H1 (cell line): ENCODE measurements around the gene WDFY4. TPM values are rescaled to one million over a fixed set of nuclear protein-coding genes. Genes with fewer than 3 reads are reported as not detected.

Experiments used
- CTCF ChIA-PET: fragments of 300-600 bp; sonication (Branson Sonifier 250); formaldehyde crosslinking; loops from one replicate; lab custom pipeline; 2021; ENCODE audit not compliant: partially characterized antibody; lab: Charles Lee
- POLR2A ChIA-PET: fragments of 300-600 bp; sonication (Branson Sonifier 250); formaldehyde crosslinking; loops from one replicate; lab custom pipeline; 2021; ENCODE audit warnings: inconsistent platforms; ENCODE audit not compliant: partially characterized antibody; lab: Charles Lee
- DNase-seq, 2 experiments: peaks; one replicate each; pipeline versions ENCODE4 v3.0.0 to v3.0.0-alpha.2; 2010 to 2022; ENCODE audit warnings: low spot score in 2 of 2, low read depth in 1 of 2, mixed read lengths in 1 of 2
- FAIRE-seq: peaks from 2 replicates; lab custom pipeline; 2011; peaks lifted over from hg19 to GRCh38; lab: Jason Lieb, UNC
- H2AFZ ChIP-seq: 2 replicates; pipeline ENCODE4 v1.8.1; 2012; ENCODE audit warnings: low read length, inconsistent platforms
- H2AK5ac ChIP-seq: 2 replicates; pipeline ENCODE4 v1.6.1; 2013; ENCODE audit warnings: low read depth, low read length
- H2BK120ac ChIP-seq: replicated peaks from 2 replicates; pipeline ENCODE3; 2013; ENCODE audit warnings: low read depth, low read length, inconsistent platforms
- H2BK12ac ChIP-seq: 2 replicates; pipeline ENCODE4 v1.6.1; 2013; ENCODE audit warnings: low read depth, low read length
- H2BK15ac ChIP-seq: 2 replicates; pipeline ENCODE4 v1.6.1; 2013; ENCODE audit warnings: low read length
- H2BK20ac ChIP-seq: 2 replicates; pipeline ENCODE4 v1.6.1; 2013; ENCODE audit warnings: low read length
- H2BK5ac ChIP-seq: 2 replicates; pipeline ENCODE4 v1.6.1; 2013; ENCODE audit warnings: low read depth, low read length
- H3K14ac ChIP-seq: 2 replicates; pipeline ENCODE4 v1.6.1; 2013; ENCODE audit warnings: inconsistent platforms; ENCODE audit not compliant: insufficient read length
- H3K18ac ChIP-seq: 2 replicates; pipeline ENCODE4 v1.6.1; 2013; ENCODE audit warnings: low read length; ENCODE audit errors: extremely low read depth
- H3K23ac ChIP-seq: 2 replicates; pipeline ENCODE4 v1.6.1; 2013; ENCODE audit warnings: inconsistent platforms; ENCODE audit not compliant: insufficient read length
- H3K23me2 ChIP-seq: 2 replicates; pipeline ENCODE4 v1.6.1; 2013; ENCODE audit warnings: low read depth, low read length
- H3K27ac ChIP-seq: 2 replicates; pipeline ENCODE4 v1.6.1; 2011; ENCODE audit warnings: low read depth, low read length, inconsistent platforms
- H3K27me3 ChIP-seq, 4 experiments: replicated peaks in 1 of 4; 1 replicate in 1 of 4; 2 replicates in 3 of 4; pipeline versions ENCODE4 v1.6.1 to v1.8.1; 2011 to 2013; ENCODE audit warnings: low read length in 3 of 4, mild to moderate bottlenecking in 3 of 4, inconsistent platforms in 2 of 4, mixed read lengths in 2 of 4, moderate library complexity in 1 of 4; ENCODE audit not compliant: control insufficient read depth in 3 of 4, insufficient read depth in 3 of 4; ENCODE audit errors: extremely low read depth in 1 of 4
- H3K36me3 ChIP-seq, 4 experiments: 2 replicates each; pipeline versions ENCODE4 v1.6.1 to v1.8.1; 2011 to 2013; ENCODE audit warnings: mild to moderate bottlenecking in 4 of 4, low read length in 3 of 4, moderate library complexity in 2 of 4, control low read depth in 1 of 4, inconsistent platforms in 1 of 4; ENCODE audit not compliant: insufficient read depth in 4 of 4, control insufficient read depth in 2 of 4
- H3K4ac ChIP-seq: replicated peaks from 2 replicates; pipeline ENCODE3; 2013; ENCODE audit warnings: low read length, low read depth, mixed read lengths, inconsistent platforms; ENCODE audit not compliant: insufficient read length
- H3K4me1 ChIP-seq, 4 experiments: replicated peaks in 1 of 4; 1 replicate in 1 of 4; 2 replicates in 3 of 4; pipeline versions ENCODE4 v1.6.1 to v1.8.1; 2011 to 2013; ENCODE audit warnings: low read length in 3 of 4, inconsistent platforms in 2 of 4, mixed read lengths in 1 of 4; ENCODE audit not compliant: insufficient read depth in 4 of 4, control insufficient read depth in 3 of 4
- H3K4me2 ChIP-seq, 2 experiments: 2 replicates each; pipeline versions ENCODE4 v1.6.1 to v1.8.1; 2011 to 2013; ENCODE audit warnings: low read depth in 2 of 2, low read length in 2 of 2, control low read depth in 1 of 2, inconsistent platforms in 1 of 2, mild to moderate bottlenecking in 1 of 2; ENCODE audit not compliant: insufficient read depth in 1 of 2
- H3K4me3 ChIP-seq, 4 experiments: fragments of 200-600, 300-600 bp in 1 of 4; sonication (generic), shearing (Covaris generic), sonication (Bioruptor Twin) in 1 of 4; 2 replicates each; pipeline versions ENCODE4 v1.5.1 to v1.8.1; 2011 to 2016; ENCODE audit warnings: low read length in 4 of 4, low read depth in 3 of 4, control low read depth in 2 of 4, inconsistent platforms in 2 of 4, mild to moderate bottlenecking in 2 of 4, mixed read lengths in 1 of 4, moderate library complexity in 1 of 4; ENCODE audit not compliant: insufficient read depth in 2 of 4; ENCODE audit errors: extremely low read depth in 1 of 4
- H3K56ac ChIP-seq: replicated peaks from 2 replicates; pipeline ENCODE3; 2013; ENCODE audit warnings: low read depth, mild to moderate bottlenecking, mixed read lengths, low read length, inconsistent platforms; ENCODE audit not compliant: insufficient read length
- H3K79me1 ChIP-seq: 2 replicates; pipeline ENCODE4 v1.6.1; 2013; ENCODE audit warnings: low read depth, low read length, control low read depth
- H3K79me2 ChIP-seq, 2 experiments: 2 replicates each; pipeline versions ENCODE4 v1.6.1 to v1.8.1; 2012 to 2013; ENCODE audit warnings: low read length in 2 of 2, mild to moderate bottlenecking in 2 of 2, inconsistent platforms in 1 of 2; ENCODE audit not compliant: insufficient read depth in 2 of 2, control insufficient read depth in 1 of 2
- H3K9ac ChIP-seq, 4 experiments: replicated peaks in 1 of 4; 1 replicate in 1 of 4; 2 replicates in 3 of 4; pipeline versions ENCODE4 v1.6.1 to v1.8.1; 2011 to 2013; ENCODE audit warnings: low read depth in 3 of 4, low read length in 3 of 4, control low read depth in 2 of 4, mild to moderate bottlenecking in 2 of 4, moderate library complexity in 2 of 4, inconsistent platforms in 1 of 4; ENCODE audit errors: extremely low read depth in 1 of 4
- H3K9me3 ChIP-seq, 2 experiments: 2 replicates each; pipeline versions ENCODE4 v1.6.1 to v1.8.1; 2012 to 2013; ENCODE audit warnings: mild to moderate bottlenecking in 2 of 2, moderate library complexity in 2 of 2, control low read depth in 1 of 2, inconsistent platforms in 1 of 2, low read depth in 1 of 2, low read length in 1 of 2, mixed read lengths in 1 of 2; ENCODE audit not compliant: insufficient read depth in 2 of 2
- H4K20me1 ChIP-seq, 2 experiments: replicated peaks in 1 of 2; 2 replicates each; pipeline versions ENCODE3 to v1.8.1; 2011 to 2013; ENCODE audit warnings: inconsistent platforms in 2 of 2, low read length in 2 of 2, mild to moderate bottlenecking in 1 of 2; ENCODE audit not compliant: insufficient read depth in 2 of 2, control insufficient read depth in 1 of 2
- H4K5ac ChIP-seq: 2 replicates; pipeline ENCODE4 v1.6.1; 2013; ENCODE audit warnings: low read length, low read depth, mixed read lengths, inconsistent platforms; ENCODE audit not compliant: insufficient read length
- H4K8ac ChIP-seq: 2 replicates; pipeline ENCODE4 v1.8.0; 2013; ENCODE audit warnings: mild to moderate bottlenecking, moderate library complexity, low read length, inconsistent platforms; ENCODE audit not compliant: insufficient read depth; ENCODE audit errors: extremely low read depth
- H4K91ac ChIP-seq: replicated peaks from 2 replicates; pipeline ENCODE3; 2013; ENCODE audit warnings: low read length, mixed read lengths, inconsistent platforms; ENCODE audit not compliant: insufficient read length
- BRCA1 ChIP-seq: IDR thresholded peaks from 2 replicates; pipeline ENCODE4 v1.6.1; 2012; ENCODE audit warnings: low read depth, low read length, improper control_type of control experiment
- CHD1 ChIP-seq: IDR thresholded peaks from 2 replicates; pipeline ENCODE4 v1.6.1; 2012; ENCODE audit warnings: low read depth, low read length, improper control_type of control experiment
- CREB1 ChIP-seq: IDR thresholded peaks from 2 replicates; pipeline ENCODE4 v1.6.1; 2012; ENCODE audit warnings: inconsistent platforms
- CTBP2 ChIP-seq: IDR thresholded peaks from 2 replicates; pipeline ENCODE4 v1.7.0; 2011; ENCODE audit warnings: borderline replicate concordance, mild to moderate bottlenecking, moderate library complexity, mixed read lengths, low read length; ENCODE audit not compliant: insufficient read depth, insufficient read length
- CTCF ChIP-seq, 3 experiments: IDR thresholded peaks; 1 replicate in 2 of 3; 2 replicates in 1 of 3; pipeline versions ENCODE4 v1.5.1 to v1.6.1; 2011; ENCODE audit warnings: low read length in 3 of 3, mild to moderate bottlenecking in 3 of 3, inconsistent platforms in 2 of 3, low read depth in 1 of 3, moderate library complexity in 1 of 3; ENCODE audit not compliant: insufficient read depth in 1 of 3; ENCODE audit errors: control extremely low read depth in 1 of 3
- EZH2 ChIP-seq: fragments of 200-600 bp; sonication (generic); IDR thresholded peaks from 2 replicates; pipeline ENCODE4 v1.7.1; 2012; ENCODE audit warnings: low read depth, mild to moderate bottlenecking, moderate library complexity, low read length, inconsistent platforms; ENCODE audit not compliant: severe bottlenecking
- JUN ChIP-seq: IDR thresholded peaks from 2 replicates; pipeline ENCODE4 v1.6.1; 2011; ENCODE audit warnings: low read depth, mild to moderate bottlenecking, improper control_type of control experiment, low read length
- KDM4A ChIP-seq: IDR thresholded peaks from one replicate; pipeline ENCODE4 v1.7.1; 2012; ENCODE audit warnings: low read depth, mild to moderate bottlenecking, moderate library complexity, low read length, inconsistent platforms; ENCODE audit not compliant: severe bottlenecking
- NANOG ChIP-seq: IDR thresholded peaks from 2 replicates; pipeline ENCODE4 v1.6.1; 2011; ENCODE audit warnings: low read length, low read depth, mild to moderate bottlenecking, inconsistent platforms; ENCODE audit not compliant: insufficient read depth, poor library complexity, severe bottlenecking
- SIRT6 ChIP-seq: IDR thresholded peaks from one replicate; pipeline ENCODE4 v1.7.1; 2012; ENCODE audit warnings: low read length, inconsistent platforms
- TBP ChIP-seq: IDR thresholded peaks from 2 replicates; pipeline ENCODE4 v1.6.1; 2011; ENCODE audit warnings: low read depth, low read length, improper control_type of control experiment
- TEAD4 ChIP-seq: IDR thresholded peaks from 2 replicates; pipeline ENCODE4 v1.6.1; 2012; ENCODE audit warnings: low read depth, low read length, inconsistent platforms, mixed read lengths
- YY1 ChIP-seq: IDR thresholded peaks from 2 replicates; pipeline ENCODE4 v1.6.1; 2011; ENCODE audit warnings: low read depth, mild to moderate bottlenecking, low read length
- ZNF274 ChIP-seq: IDR thresholded peaks from 2 replicates; pipeline ENCODE4 v1.7.0; 2012; ENCODE audit warnings: low read length, borderline replicate concordance; ENCODE audit errors: extremely low read depth
- polyA plus RNA-seq, 7 experiments: library from polyadenylated mRNA; depleted of rRNA in 3 of 7; stranded (reverse) in 5 of 7; unstranded in 2 of 7; fragments of >200 nt in 5 of 7; fragments of 200-250 nt in 2 of 7; gene quantifications; 1 replicate in 5 of 7; 2 replicates in 1 of 7; 4 replicates in 1 of 7; pipeline versions ENCODE4 v1.2.1 to v1.2.3, GENCODE V29; 2011 to 2013; ENCODE audit warnings: missing spikeins in 2 of 7, mixed read lengths in 2 of 7
- total RNA-seq: library from RNA; stranded (reverse); fragmentation: NEBNext Ultra II Directional; extraction: Animal tissue kit (Norgen Biotek cat#: 25700); gene quantifications from 2 replicates; pipeline ENCODE4 v1.2.1, GENCODE V29; 2021

Gene WDFY4
- total and polyA plus RNA-seq, 2 of the 8 experiments (the other 6 are each of a cell fraction or from before 2014, with no cell fraction given) = not detected

GRCh38 chr10:48843198-48843597 is 158.5 kb downstream of the WDFY4 start:
- Histone ChIP-seq H2BK20ac (no peak overlapping the region), H3K23me2 (peaks cover 1% of the 10 kb centered on the region; the same call in 1 of the 2 replicates), H3K4me2 (no peak overlapping the region), H3K56ac (no peak overlapping the region), H3K79me1 (no peaks in the 10 kb centered on the region), H4K20me1 (no peaks in the 10 kb centered on the region), H2BK120ac (no peak overlapping the region), H2BK5ac (no peak overlapping the region), H3K27me3 (no peaks in the 10 kb centered on the region), H2BK12ac (no peak overlapping the region), H2AFZ (no peak overlapping the region), H2BK15ac (no peak overlapping the region), H3K18ac (no peak overlapping the region), H3K23ac (no peak overlapping the region), H3K9ac (no peak overlapping the region), H3K27ac (no peak overlapping the region), H4K5ac (no peak overlapping the region), H4K91ac (no peak overlapping the region), H3K4me3 (no peak overlapping the region), H3K14ac (no peak overlapping the region), H3K9me3 (no peaks in the 10 kb centered on the region), H3K36me3 (no peaks in the 10 kb centered on the region), H3K4ac (no peak overlapping the region), H2AK5ac (no peak overlapping the region), H3K79me2 (no peaks in the 10 kb centered on the region), H3K4me1 (peaks cover 0 to 2% (median 0%) of the 10 kb centered on the region in 4 experiments; a peak in 1 of 7 replicates), H4K8ac (no peak overlapping the region)
- no peak for FAIRE-seq
- POLR2A ChIA-PET = no interaction called here
- CTCF ChIA-PET = no interaction called here
- DNase-seq = no peak
- no peak for TF ChIP-seq SIRT6
- no peak for TF ChIP-seq BRCA1
- TF ChIP-seq TBP = no peak
- no peak for TF ChIP-seq TEAD4
- TF ChIP-seq CTBP2 = no peak
- TF ChIP-seq CTCF (IDR thresholded peaks at IDR 0.05; ENCODE audit: control extremely low read depth in 1 of 3, insufficient read depth in 1 of 3, low read depth in 1 of 3, low read length in 3 of 3) = no peak
- TF ChIP-seq NANOG = no peak
- no peak for TF ChIP-seq CREB1
- no peak for TF ChIP-seq ZNF274
- TF ChIP-seq YY1 = no peak
- no peak for TF ChIP-seq EZH2
- no peak for TF ChIP-seq JUN
- no peak for TF ChIP-seq KDM4A
- no peak for TF ChIP-seq CHD1
